C4-2B (cell line): Measurements from ENCODE around the gene KRTAP9-1.

ENCODE experiments used
- CTCF ChIP-seq: fragments of 450-650 bp; conservative IDR thresholded peaks from 2 replicates; pipeline ENCODE4 v1.5.1; 2017; ENCODE audit warnings: mild to moderate bottlenecking
- ZFX ChIP-seq: fragments of 450-650 bp; IDR thresholded peaks from 2 replicates; pipeline ENCODE4 v1.6.1; 2017

GRCh38 chr17:41153856-41154255, 35.8 kb upstream of the KRTAP9-1 start:
- no peak for TF ChIP-seq CTCF
- TF ChIP-seq ZFX = no peak
